Measurements from ENCODE around the gene COMMD10. TPM values are rescaled to one million over a fixed set of nuclear protein-coding genes. Genes with fewer than 3 reads are reported as not detected.

Gene COMMD10
- total and polyA plus RNA-seq, 2 donors (not counting 1 experiment from before 2014, with no cell fraction given) = 19.8 to 48.7 TPM

DNA sequence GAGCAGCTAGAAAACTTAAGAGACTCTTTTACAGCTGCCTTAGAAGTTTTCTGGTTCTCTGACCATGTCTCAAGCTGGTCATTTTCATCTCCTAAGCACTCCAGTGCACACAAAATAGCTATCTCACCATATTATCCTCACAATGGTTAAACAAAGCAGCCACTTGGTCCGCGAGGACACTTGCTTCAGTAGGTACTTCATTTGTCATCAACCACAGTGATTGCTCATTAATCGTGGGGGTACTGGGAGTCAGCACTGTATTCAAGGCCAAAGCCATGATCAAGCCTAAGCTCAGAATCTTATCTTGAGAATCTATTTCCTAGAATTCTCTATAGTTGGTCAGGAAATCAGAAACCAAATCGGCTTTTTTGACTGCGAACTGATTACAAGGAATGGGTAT lies 49.7 kb upstream of the COMMD10 start:
- H4K20me1 ChIP-seq (ENCODE audit: control insufficient read depth, insufficient read depth, low read length, poor library complexity, severe bottlenecking) = no peaks in the 10 kb centered on the region
- no peak overlapping the region for H3K4me3 Mint-ChIP-seq
- 93% methylated on average over 3 of the region's 5 CpGs for WGBS (ENCODE audit: insufficient coverage)
- no peak overlapping the region for H3K4me3 ChIP-seq (ENCODE audit: control extremely low read depth in 1 of 5, extremely low read depth in 1 of 5, insufficient read depth in 1 of 5, low read depth in 2 of 5, low read length in 4 of 5)
- H3K4me1 Mint-ChIP-seq = peaks cover 69% of the 10 kb centered on the region
- H3K27me3 Mint-ChIP-seq = no peaks in the 10 kb centered on the region
- no peak for TF ChIP-seq EZH2 (IDR thresholded peaks at IDR 0.05; ENCODE audit: borderline replicate concordance, insufficient read depth, low read depth, low read length, poor library complexity, severe bottlenecking)
- TF ChIP-seq, protein P1, sequence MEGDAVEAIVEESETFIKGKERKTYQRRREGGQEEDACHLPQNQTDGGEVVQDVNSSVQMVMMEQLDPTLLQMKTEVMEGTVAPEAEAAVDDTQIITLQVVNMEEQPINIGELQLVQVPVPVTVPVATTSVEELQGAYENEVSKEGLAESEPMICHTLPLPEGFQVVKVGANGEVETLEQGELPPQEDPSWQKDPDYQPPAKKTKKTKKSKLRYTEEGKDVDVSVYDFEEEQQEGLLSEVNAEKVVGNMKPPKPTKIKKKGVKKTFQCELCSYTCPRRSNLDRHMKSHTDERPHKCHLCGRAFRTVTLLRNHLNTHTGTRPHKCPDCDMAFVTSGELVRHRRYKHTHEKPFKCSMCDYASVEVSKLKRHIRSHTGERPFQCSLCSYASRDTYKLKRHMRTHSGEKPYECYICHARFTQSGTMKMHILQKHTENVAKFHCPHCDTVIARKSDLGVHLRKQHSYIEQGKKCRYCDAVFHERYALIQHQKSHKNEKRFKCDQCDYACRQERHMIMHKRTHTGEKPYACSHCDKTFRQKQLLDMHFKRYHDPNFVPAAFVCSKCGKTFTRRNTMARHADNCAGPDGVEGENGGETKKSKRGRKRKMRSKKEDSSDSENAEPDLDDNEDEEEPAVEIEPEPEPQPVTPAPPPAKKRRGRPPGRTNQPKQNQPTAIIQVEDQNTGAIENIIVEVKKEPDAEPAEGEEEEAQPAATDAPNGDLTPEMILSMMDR (IDR thresholded peaks at IDR 0.05) = no peak
- CTCF ChIA-PET = interaction anchor here (1.0 to 1.3 kb wide), 2 partner anchors 33 to 196 kb away, joined by 3 read pairs; no protein-coding TSS in a partner anchor
- peaks cover 0 to 4% (median 0%) of the 10 kb centered on the region in 3 donors for H3K9me3 ChIP-seq (ENCODE audit: control extremely low read depth in 1 of 3, control insufficient read depth in 2 of 3, insufficient read depth in 1 of 3, low read length in 2 of 3)
- DNase-seq = no peak
- POLR2A ChIA-PET = no interaction called here
- no peaks in the 10 kb centered on the region for H3K79me2 ChIP-seq (ENCODE audit: control insufficient read depth, insufficient read depth, low read length)
- no peaks in the 10 kb centered on the region for H3K27me3 ChIP-seq (replicated peaks in 1 of 4; ENCODE audit: control extremely low read depth in 1 of 4, control insufficient read depth in 3 of 4, insufficient read depth in 4 of 4, low read length in 3 of 4)
- H3K9ac ChIP-seq (ENCODE audit: low read length) = no peak overlapping the region
- intact Hi-C loops (cut with micrococcal nuclease) = loop anchor here (5.0 kb wide), 1 partner anchor 42 kb away; no protein-coding TSS in a partner anchor
- no peak overlapping the region for H3K27ac ChIP-seq (ENCODE audit: low read length in 2 of 2)
- no peaks in the 10 kb centered on the region for H3K36me3 ChIP-seq (replicated peaks in 1 of 2; ENCODE audit: control extremely low read depth in 1 of 2, control insufficient read depth in 1 of 2, extremely low read depth in 1 of 2, insufficient read depth in 2 of 2, low read length in 1 of 2)
- peak overlapping the region; percentile 13 for H2AFZ ChIP-seq (ENCODE audit: insufficient read depth, low read depth, low read length, poor library complexity, severe bottlenecking)
- H3K4me2 ChIP-seq (replicated peaks; ENCODE audit: low read depth, low read length, poor library complexity, severe bottlenecking) = no peak overlapping the region
- H3K4me1 ChIP-seq (ENCODE audit: control insufficient read depth in 2 of 2, insufficient read depth in 2 of 2, low read length in 2 of 2) = peaks cover 45 to 51% of the 10 kb centered on the region in 2 donors
- peak overlapping the region; percentile 22 for H3K27ac Mint-ChIP-seq
- no peak for ATAC-seq (ENCODE audit: low read depth)
- peaks cover 3% of the 10 kb centered on the region for H3K9me3 Mint-ChIP-seq (ENCODE audit: insufficient read depth)

DNA sequence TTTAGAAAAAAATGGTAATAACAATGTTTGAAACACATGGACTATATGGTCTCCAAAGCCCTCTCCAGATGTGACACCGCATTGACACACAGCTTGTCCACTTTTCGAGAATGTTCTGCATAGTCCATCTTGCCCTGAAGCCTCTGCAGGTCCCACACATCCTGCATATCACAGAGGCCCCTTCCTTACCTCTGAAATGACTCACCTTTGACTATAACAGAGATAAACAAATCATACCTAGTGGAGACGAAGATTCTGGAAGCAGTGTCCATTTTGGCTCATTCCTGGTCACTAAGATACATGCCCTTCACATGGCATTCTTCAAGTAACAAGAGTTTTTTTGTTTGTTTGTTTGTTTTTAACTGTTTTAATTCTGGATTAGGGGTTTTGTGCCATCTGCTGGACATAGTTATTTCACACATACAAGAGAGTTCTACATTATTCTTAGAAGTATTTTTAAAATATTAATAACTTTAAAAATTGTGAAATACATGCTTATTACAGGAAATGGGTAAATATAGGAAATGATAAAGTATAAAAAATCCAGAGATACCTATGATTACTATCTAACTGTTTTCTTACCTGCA lies 47.5 kb upstream of the COMMD10 start:
- ChIA-PET POLR2A (no interaction called here), CTCF (interaction anchor here (1.0 to 1.7 kb wide), 2 partner anchors 9 to 402 kb away, joined by 3 read pairs; no protein-coding TSS in a partner anchor)
- Mint-ChIP-seq H3K4me3 (no peak overlapping the region), H3K4me1 (peaks cover 60% of the 10 kb centered on the region), H3K27me3 (no peaks in the 10 kb centered on the region), H3K9me3 (ENCODE audit: insufficient read depth) (no peaks in the 10 kb centered on the region), H3K27ac (peak overlapping the region; percentile 55)
- Histone ChIP-seq H3K4me3 (ENCODE audit: control extremely low read depth in 1 of 5, extremely low read depth in 1 of 5, insufficient read depth in 1 of 5, low read depth in 2 of 5, low read length in 4 of 5) (no peak overlapping the region), H3K9ac (ENCODE audit: low read length) (no peak overlapping the region), H3K4me1 (ENCODE audit: control insufficient read depth in 2 of 2, insufficient read depth in 2 of 2, low read length in 2 of 2) (peaks cover 44 to 46% of the 10 kb centered on the region in 2 donors), H3K36me3 (replicated peaks in 1 of 2; ENCODE audit: control extremely low read depth in 1 of 2, control insufficient read depth in 1 of 2, extremely low read depth in 1 of 2, insufficient read depth in 2 of 2, low read length in 1 of 2) (no peaks in the 10 kb centered on the region), H3K79me2 (ENCODE audit: control insufficient read depth, insufficient read depth, low read length) (no peaks in the 10 kb centered on the region), H3K9me3 (ENCODE audit: control extremely low read depth in 1 of 3, control insufficient read depth in 2 of 3, insufficient read depth in 1 of 3, low read length in 2 of 3) (peaks cover 0 to 4% (median 0%) of the 10 kb centered on the region in 3 donors), H3K4me2 (replicated peaks; ENCODE audit: low read depth, low read length, poor library complexity, severe bottlenecking) (no peak overlapping the region), H2AFZ (ENCODE audit: insufficient read depth, low read depth, low read length, poor library complexity, severe bottlenecking) (no peak overlapping the region), H4K20me1 (ENCODE audit: control insufficient read depth, insufficient read depth, low read length, poor library complexity, severe bottlenecking) (no peaks in the 10 kb centered on the region), H3K27ac (ENCODE audit: low read length in 2 of 2) (no peak overlapping the region), H3K27me3 (replicated peaks in 1 of 4; ENCODE audit: control extremely low read depth in 1 of 4, control insufficient read depth in 3 of 4, insufficient read depth in 4 of 4, low read length in 3 of 4) (no peaks in the 10 kb centered on the region)
- intact Hi-C loops (cut with micrococcal nuclease) = loop anchor here (5.0 kb wide), 1 partner anchor 40 kb away; no protein-coding TSS in a partner anchor
- 100% methylated on average over 2 of the region's 3 CpGs for WGBS (ENCODE audit: insufficient coverage)
- DNase-seq = no peak
- ATAC-seq (ENCODE audit: low read depth) = no peak
- no peak for TF ChIP-seq EZH2 (IDR thresholded peaks at IDR 0.05; ENCODE audit: borderline replicate concordance, insufficient read depth, low read depth, low read length, poor library complexity, severe bottlenecking)
- TF ChIP-seq, protein P1 (IDR thresholded peaks at IDR 0.05) = no peak
